Measurements from ENCODE around the gene SLC35F4.
"Not testable (repeated sequence)": the region's sequence is repeated elsewhere in the genome, so short reads cannot be mapped to it uniquely, and the experiment has no call there.

Gene SLC35F4

DNA sequence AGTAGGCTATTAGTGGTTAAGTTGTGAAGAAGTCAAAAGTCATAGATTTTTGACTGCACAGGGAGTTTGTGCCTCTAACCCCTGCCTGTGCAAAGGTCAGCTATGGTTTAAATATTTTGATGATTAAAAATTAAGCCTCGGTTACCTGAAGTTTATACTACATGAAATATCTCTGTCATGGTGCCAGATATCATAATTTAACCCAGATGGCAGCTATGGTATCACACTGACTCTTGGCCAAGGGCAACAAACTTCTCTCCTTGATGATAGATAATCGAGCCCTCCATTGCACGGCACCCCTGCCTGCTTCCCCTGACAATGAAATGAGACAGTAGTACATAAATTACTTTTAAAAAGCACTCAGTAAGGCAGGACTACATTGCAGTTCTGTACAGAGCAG, 80.8 kb downstream of the SLC35F4 start:
- no peak for DNase-seq

DNA sequence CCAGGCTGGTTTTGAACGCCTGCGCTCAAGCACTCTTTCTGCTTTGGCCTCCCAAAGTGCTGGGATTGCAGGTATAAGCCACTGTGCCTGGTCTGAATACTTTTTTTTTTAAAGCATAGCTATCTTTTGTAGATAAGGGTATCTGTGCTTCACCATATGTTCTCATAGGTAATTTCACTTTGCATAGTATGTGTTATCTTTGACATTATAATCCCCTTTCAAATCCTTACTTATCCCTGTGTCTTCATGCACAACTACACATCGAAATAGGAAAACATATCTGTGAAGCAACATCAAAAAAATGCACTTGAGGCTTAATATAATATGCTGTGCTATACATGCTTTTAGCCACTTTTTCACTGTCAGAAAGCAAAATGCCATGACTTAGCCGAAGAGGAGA, 94.1 kb downstream of the SLC35F4 start:
- DNase-seq = no peak

- DNase-seq = no peak
These were observed 95.9 kb downstream of the SLC35F4 start for GRCh38 chr14:57769863-57770523.

DNA sequence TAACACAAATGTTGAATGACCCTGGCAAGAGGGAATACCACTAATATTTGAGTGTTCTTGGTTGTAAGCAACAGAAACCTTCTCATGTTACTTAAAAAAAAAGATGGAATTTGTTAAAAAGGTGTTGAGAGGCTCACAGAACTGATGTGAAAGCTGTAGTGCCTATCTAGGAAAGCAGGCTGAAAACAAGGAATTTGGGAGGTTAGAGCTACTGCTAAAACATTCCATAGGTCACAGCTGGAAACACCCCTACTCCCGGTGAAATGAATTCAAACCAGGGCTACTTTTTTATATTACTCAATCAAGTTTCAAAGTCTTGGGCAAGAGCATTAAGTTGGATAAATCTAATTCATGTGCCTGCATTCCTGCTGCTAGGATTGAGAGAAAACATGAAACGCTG, 104.1 kb downstream of the SLC35F4 start:
- DNase-seq = no peak

DNA sequence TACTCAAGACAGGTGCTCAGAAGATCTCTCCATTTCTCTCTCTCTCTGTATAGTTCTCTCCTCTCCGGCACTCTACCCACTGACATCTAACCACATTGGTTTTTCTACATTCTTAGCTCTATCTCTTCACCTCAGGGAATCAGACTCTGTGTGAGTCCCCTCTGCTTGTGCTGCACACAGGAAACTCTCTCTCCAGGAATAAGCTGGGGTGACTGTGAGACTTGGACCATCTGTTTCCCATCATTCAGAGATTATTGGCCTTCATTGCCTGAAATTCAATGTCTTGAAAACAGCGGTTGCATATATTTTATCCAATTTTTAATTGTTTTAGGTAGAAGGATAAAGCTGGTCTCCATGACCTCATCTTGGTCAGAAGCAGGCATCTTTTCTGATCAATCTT, 105.0 kb downstream of the SLC35F4 start:
- no peak for DNase-seq

GRCh38 chr14:57755018-57755521, 110.8 kb downstream of the SLC35F4 start:
- DNase-seq = no peak

GRCh38 chr14:57754527-57754926, 111.4 kb downstream of the SLC35F4 start:
- DNase-seq = no peak

GRCh38 chr14:57753821-57754220, 112.1 kb downstream of the SLC35F4 start:
- DNase-seq = no peak

GRCh38 chr14:57752142-57752695, 113.7 kb downstream of the SLC35F4 start:
- not testable (repeated sequence) for DNase-seq

DNA sequence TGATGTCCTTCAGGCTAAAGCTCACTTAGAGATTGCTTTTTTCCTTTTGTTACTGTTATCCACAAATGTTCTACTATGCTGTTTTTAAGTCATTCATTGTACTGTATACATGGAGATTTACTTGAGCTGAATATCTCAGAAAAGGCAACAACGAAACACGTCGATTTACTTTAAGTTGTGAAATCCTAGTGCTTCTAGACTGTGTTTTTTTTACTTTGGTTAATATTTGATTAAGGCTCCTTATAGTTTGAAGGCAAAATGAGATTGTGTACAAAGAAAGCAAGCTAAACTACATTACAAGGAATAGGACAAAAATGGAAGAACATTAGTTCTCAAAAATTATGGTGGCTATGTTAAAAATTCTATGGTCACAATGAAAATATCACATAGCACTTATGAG, 114.5 kb downstream of the SLC35F4 start:
- no peak for DNase-seq

DNA sequence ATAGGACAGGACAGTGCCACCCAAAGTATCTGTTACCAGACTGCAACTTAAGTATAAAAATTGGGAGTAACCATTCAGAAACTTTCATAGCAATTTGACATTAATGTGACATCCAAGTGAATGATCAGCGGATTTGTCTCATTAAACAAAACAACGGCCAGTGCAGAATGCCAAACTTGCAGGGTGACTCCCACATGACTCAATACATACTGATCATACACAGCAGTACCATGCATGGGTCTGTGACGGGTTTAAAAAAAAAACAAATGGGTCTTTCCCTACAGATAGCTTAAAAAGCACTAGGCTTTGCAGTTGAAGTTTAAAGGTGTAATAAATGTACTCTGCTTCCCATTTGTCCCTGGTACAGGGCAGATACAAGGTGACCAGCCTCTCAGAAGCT, 116.6 kb downstream of the SLC35F4 start:
- DNase-seq = no peak

- no peak for DNase-seq
These were observed 117.6 kb downstream of the SLC35F4 start for GRCh38 chr14:57748279-57748678.

DNA sequence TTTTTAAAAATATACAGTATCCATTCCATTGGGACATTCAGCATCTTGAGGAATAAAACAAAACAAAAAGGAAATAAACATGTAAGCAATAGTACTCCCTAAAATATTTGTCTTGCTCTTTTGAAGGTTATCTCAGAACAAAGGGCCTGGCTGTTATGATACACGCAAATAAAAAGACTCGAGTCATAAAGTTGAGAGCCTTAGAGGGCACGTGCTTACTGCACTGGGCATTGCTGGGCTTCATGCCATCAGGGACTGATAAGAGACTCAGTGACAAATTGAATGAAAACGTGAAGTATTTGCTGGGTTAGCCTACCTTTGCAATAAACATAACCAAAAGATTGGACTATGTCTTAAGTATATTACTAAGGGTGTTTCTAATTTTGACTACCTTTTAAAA, 118.9 kb downstream of the SLC35F4 start:
- no peak for DNase-seq

- DNase-seq = no peak
These were observed 119.3 kb downstream of the SLC35F4 start for GRCh38 chr14:57746563-57746962.

GRCh38 chr14:57739516-57739915, 126.4 kb downstream of the SLC35F4 start:
- DNase-seq = no peak

- DNase-seq = no peak
These were observed 128.3 kb downstream of the SLC35F4 start for GRCh38 chr14:57737598-57737997.

GRCh38 chr14:57736391-57736790, 129.5 kb downstream of the SLC35F4 start:
- no peak for DNase-seq

DNA sequence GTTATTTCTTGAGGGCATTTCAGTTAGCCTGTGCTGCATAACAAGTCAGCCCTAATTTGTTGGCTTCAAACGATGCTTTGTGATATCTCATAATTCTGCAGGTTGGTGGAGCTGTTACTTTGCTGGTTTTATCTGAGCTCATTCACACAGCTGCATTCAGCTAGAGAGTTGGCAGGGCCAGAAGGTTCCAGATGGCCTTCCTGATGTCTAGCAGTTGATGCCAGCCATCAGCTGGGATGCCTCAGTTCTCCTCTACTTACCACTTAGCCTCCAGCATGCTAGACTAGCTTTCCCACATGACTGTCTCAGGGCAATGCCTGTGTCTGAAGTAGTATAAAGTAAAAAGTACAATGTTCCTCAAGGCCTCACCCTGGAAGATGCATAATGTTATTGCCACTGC, 130.6 kb downstream of the SLC35F4 start:
- DNase-seq = no peak

DNA sequence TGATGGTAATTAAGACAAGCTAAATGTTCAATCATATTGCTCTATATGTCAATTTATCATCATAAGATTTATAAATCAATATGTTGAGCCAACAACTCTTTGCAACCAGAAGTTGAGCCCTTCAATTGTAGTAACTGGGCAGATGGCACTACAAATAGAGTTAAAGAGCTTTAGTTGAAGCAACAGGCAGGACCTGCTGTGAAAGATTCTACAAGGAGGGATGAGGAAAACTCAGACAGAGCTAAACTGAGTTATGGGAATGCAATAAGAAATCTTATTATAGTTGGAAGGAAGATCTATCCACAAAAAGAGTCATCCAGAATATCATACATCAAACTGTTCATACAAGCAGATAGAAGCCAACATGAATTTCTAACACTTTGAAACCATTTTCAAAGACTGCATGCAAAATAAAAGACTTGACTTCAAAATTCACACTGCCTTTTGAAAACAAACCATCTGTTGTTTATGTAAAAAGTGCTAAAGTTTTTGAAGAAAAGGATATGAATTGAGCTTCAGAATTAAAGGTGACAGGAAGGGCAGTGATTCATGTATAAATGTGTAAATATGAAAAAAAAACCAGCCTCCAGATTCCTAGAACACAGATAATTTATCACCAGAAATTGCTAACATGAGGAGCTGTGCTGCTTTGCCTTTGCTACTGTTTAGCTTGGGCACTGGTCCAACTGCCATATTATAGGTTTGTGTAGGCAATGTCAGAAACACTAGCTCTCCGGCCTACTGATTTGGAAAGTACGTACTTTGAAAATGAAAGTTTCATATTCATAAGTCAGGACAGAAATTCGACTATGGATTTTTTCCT, 133.2 kb downstream of the SLC35F4 start:
- no peak for DNase-seq

DNA sequence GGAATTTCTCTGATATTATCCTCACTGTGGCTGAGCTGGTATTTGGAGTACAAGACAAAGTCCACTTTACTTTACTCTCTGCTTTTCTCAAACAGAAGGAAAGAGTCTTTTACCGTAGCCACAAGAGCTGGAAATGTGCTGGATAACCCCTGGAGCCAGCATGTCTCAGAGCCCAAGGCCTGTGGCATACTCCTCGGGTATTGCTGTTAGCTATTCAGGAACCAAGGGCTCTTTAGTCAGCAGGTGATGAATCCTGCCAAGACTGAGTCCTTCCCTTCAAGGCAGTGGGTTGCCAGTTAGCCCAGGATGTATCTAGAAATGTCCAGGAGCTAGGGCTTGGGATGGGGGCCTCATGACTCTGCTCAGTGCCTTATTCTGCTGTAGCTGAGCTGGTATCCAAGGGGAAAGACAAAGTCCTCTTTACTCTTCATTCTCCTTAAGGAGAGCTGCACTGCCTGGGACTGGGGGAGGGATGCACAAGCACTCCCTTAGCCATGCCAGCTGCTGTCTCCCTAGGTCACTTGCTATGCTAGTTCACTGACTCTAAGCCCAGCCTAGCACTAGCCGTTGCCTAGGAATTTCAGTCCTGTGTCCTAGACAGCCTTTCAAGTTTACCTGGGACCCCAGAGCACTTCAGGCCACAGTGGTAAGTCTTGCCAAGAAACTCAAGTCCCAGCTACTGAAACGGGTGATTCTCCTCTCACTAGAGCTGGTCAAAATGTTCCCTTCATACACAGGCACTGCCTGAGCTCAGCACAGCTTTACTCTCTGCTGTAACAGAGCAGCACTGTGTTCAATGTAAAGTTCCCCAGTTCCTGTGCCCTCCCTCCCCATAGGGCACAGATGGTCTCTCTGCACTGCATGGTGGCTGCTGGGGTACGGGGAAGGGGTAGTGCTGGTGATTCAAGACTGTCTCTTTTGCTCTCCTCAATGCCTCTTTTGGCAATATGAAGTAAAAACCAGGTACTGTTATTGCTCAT, 136.4 kb downstream of the SLC35F4 start:
- DNase-seq = no peak

- no peak for DNase-seq
These were observed 140.4 kb downstream of the SLC35F4 start for GRCh38 chr14:57725399-57726077.

DNA sequence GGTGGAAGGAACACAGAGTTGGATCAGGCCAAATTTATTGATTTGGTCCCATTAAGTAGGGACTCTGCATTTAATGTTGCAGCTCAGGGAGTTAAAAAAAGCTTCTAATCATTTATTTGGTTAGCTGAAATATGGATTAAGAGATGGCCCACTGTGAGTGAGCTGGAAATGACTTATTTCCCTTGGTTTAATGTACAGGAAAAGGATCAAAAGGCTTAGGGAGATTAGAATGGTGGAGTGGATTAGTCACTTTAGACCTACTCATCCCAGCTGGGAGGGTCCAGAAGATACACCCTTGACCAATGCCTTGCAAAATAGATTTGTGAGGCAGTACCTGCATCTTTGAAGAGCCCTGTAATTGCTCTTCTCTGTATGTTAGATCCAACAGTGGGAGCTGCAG, 143.8 kb downstream of the SLC35F4 start:
- not testable (repeated sequence) for DNase-seq
